K562 (cell line): ENCODE data around the gene PPCDC. TPM values are rescaled to one million over a fixed set of nuclear protein-coding genes. Genes with fewer than 3 reads are reported as not detected.

Experiments
- ARNT ChIP-seq, 2 experiments: fragments of 450-650 bp; IDR thresholded peaks; 2 replicates each; pipeline ENCODE4 v1.6.1; 2016; ENCODE audit warnings: mild to moderate bottlenecking in 1 of 2
- CBX1 ChIP-seq: sonication (generic); IDR thresholded peaks from 2 replicates; pipeline ENCODE4 v1.6.1; 2016; ENCODE audit warnings: antibody characterized with exemption, low read depth, mild to moderate bottlenecking
- CHCHD3 ChIP-seq: fragments of 250-450 bp; sonication (Bioruptor Pico); IDR thresholded peaks from 2 replicates; pipeline ENCODE4 v2.1.2; 2022; ENCODE audit warnings: mild to moderate bottlenecking
- CTCF ChIP-seq, 3 experiments: IDR thresholded peaks in 2 of 3; conservative IDR thresholded peaks in 1 of 3; 2 replicates each; pipeline ENCODE4 v1.5.1; 2011 to 2012; ENCODE audit warnings: low read length in 3 of 3, mild to moderate bottlenecking in 3 of 3, control low read depth in 2 of 3, improper control_type of control experiment in 1 of 3, inconsistent platforms in 1 of 3, low read depth in 1 of 3, mixed read lengths in 1 of 3, moderate library complexity in 1 of 3; ENCODE audit not compliant: insufficient read depth in 2 of 3
- HLTF ChIP-seq: fragments of 450-650 bp; IDR thresholded peaks from 2 replicates; pipeline ENCODE4 v1.6.1; 2016
- RBFOX2 ChIP-seq: fragments of 200-400 bp; formaldehyde crosslinking; IDR thresholded peaks from 2 replicates; pipeline ENCODE4 v1.6.1; 2017; ENCODE audit warnings: low read depth, mild to moderate bottlenecking, low read length, moderate library complexity
- SAFB ChIP-seq: fragments of 200-400 bp; formaldehyde crosslinking; IDR thresholded peaks from 2 replicates; pipeline ENCODE4 v1.6.1; 2017; ENCODE audit warnings: low read depth, low read length, borderline replicate concordance
- SNIP1 ChIP-seq: fragments of 450-650 bp; IDR thresholded peaks from 2 replicates; pipeline ENCODE4 v1.7.1; 2017; ENCODE audit warnings: low read depth, mild to moderate bottlenecking
- TFE3 ChIP-seq: fragments of 450-650 bp; formaldehyde crosslinking; IDR thresholded peaks from 2 replicates; pipeline ENCODE4 v1.4.0; 2020; ENCODE audit warnings: mild to moderate bottlenecking, mixed read lengths
- VEZF1 ChIP-seq: fragments of 200-800 bp; sonication (Bioruptor generic); IDR thresholded peaks from 2 replicates; pipeline ENCODE4 v1.6.1; 2017; ENCODE audit warnings: missing genetic modification characterization, missing compliant biosample characterization
- ZNF263 ChIP-seq: sonication (generic); formaldehyde crosslinking; IDR thresholded peaks from 2 replicates; pipeline ENCODE4 v1.8.0; 2022; ENCODE audit warnings: mild to moderate bottlenecking, missing genetic modification reagents, borderline replicate concordance
- ZNF407 ChIP-seq: fragments of 450-650 bp; IDR thresholded peaks from 2 replicates; pipeline ENCODE4 v1.6.1; 2016; ENCODE audit warnings: low read depth
- ZNF764 ChIP-seq: fragments of 250-450 bp; sonication (Bioruptor Pico); IDR thresholded peaks from 2 replicates; pipeline ENCODE4 v1.4.0; 2020; ENCODE audit warnings: low read depth, mild to moderate bottlenecking, moderate library complexity
- polyA plus RNA-seq, 8 experiments: library from polyadenylated mRNA; depleted of rRNA in 4 of 8; stranded (reverse) in 5 of 8; unstranded in 3 of 8; fragments of >200 nt; fragmentation: Nextera tagmentation in 2 of 8; fragmentation: Illumina TruSeq in 1 of 8; extraction: Ambion mirVana in 2 of 8; extraction: Trizol in 1 of 8; gene quantifications; 2 replicates each; pipeline versions ENCODE4 v1.2.1 to v1.2.3, GENCODE V29; 2011 to 2014; ENCODE audit warnings: inconsistent platforms in 1 of 8, missing spikeins in 1 of 8
- total RNA-seq, 7 experiments: library from RNA; depleted of rRNA in 6 of 7; stranded (reverse); fragments of >200 nt in 6 of 7; fragmentation: Illumina TruSeq in 2 of 7; extraction: Trizol in 2 of 7; gene quantifications; 2 replicates each; pipeline versions ENCODE4 v1.2.1 to v1.2.3, GENCODE V29; 2011 to 2021; ENCODE audit warnings: low replicate concordance in 1 of 7

Gene PPCDC
- total and polyA plus RNA-seq, 9 of the 15 experiments (the other 6 are each of a cell fraction or from before 2014, with no cell fraction given): 10.9 to 53.6 (median 16.7) TPM

- TF ChIP-seq CTCF (IDR thresholded peaks at IDR 0.05 in 2 of 3, conservative IDR thresholded peaks at IDR 0.05 in 1 of 3; ENCODE audit: insufficient read depth in 2 of 3, low read depth in 1 of 3, low read length in 3 of 3) (peak in 1 of 3 experiments; percentile 18; a peak in 1 of 6 replicates), SNIP1 (no peak), CBX1 (0 out of 2 replicates have a peak, but pooled peaks have one; percentile 35), CHCHD3 (CRISPR knock-in tag) (0 out of 2 replicates have a peak, but pooled peaks have one; percentile 65), ZNF764 (no peak), VEZF1 (CRISPR knock-in tag) (peak; percentile 65), ZNF407 (no peak), TFE3 (CRISPR knock-in tag) (no peak), ZNF263 (no peak; the same call in 1 of the 2 replicates), HLTF (peak; percentile 57; the same call in 1 of the 2 replicates), RBFOX2 (peak; percentile 99), ARNT (IDR thresholded peaks at IDR 0.05) (no peak), SAFB (peak; percentile 72; the same call in 1 of the 2 replicates)
Observed at GRCh38 chr15:75023181-75023871, at the start of gene PPCDC (continued).
